HG03159 (cell line): ENCODE measurements around the gene AFAP1.

Source experiments
- ATAC-seq: cut with Tn5 transposase; IDR thresholded peaks from one replicate; pipeline ENCODE4 v1.9.1; 2021; ENCODE audit warnings: mild to moderate bottlenecking, moderate library complexity; ENCODE audit not compliant: unreplicated experiment

Gene AFAP1

GRCh38 chr4:7894677-7895181 is 44.9 kb downstream of the AFAP1 start:
- no peak for ATAC-seq

GRCh38 chr4:7894098-7894676 is 45.5 kb downstream of the AFAP1 start:
- ATAC-seq = no peak

GRCh38 chr4:7893539-7893938 is 46.1 kb downstream of the AFAP1 start:
- no peak for ATAC-seq

GRCh38 chr4:7892212-7893019 is 47.2 kb downstream of the AFAP1 start:
- no peak for ATAC-seq

- no peak for ATAC-seq
These were observed 48.8 kb downstream of the AFAP1 start for GRCh38 chr4:7890635-7891393.

GRCh38 chr4:7887436-7887835 is 52.2 kb downstream of the AFAP1 start:
- no peak for ATAC-seq

- no peak for ATAC-seq
These were observed 53.4 kb downstream of the AFAP1 start for GRCh38 chr4:7886007-7886973.

GRCh38 chr4:7885216-7886006 is 54.2 kb downstream of the AFAP1 start:
- ATAC-seq = no peak

- no peak for ATAC-seq
These were observed 59.0 kb downstream of the AFAP1 start for GRCh38 chr4:7880683-7881082.

- ATAC-seq = no peak
These were observed 60.5 kb downstream of the AFAP1 start for GRCh38 chr4:7879127-7879526.

GRCh38 chr4:7878323-7878722 is 61.3 kb downstream of the AFAP1 start:
- ATAC-seq = no peak

GRCh38 chr4:7877176-7877575 is 62.5 kb downstream of the AFAP1 start:
- ATAC-seq = no peak

- ATAC-seq = no peak
These were observed 63.3 kb downstream of the AFAP1 start for GRCh38 chr4:7876201-7876875.

- ATAC-seq = no peak
These were observed 64.8 kb downstream of the AFAP1 start for GRCh38 chr4:7874838-7875237.

- no peak for ATAC-seq
These were observed 65.8 kb downstream of the AFAP1 start for GRCh38 chr4:7873881-7874280.

- ATAC-seq = no peak
These were observed 67.3 kb downstream of the AFAP1 start for GRCh38 chr4:7872264-7872771.

GRCh38 chr4:7871356-7871755 is 68.3 kb downstream of the AFAP1 start:
- ATAC-seq = no peak

GRCh38 chr4:7868892-7869471 is 70.7 kb downstream of the AFAP1 start:
- ATAC-seq = no peak

GRCh38 chr4:7868436-7868775 is 71.3 kb downstream of the AFAP1 start:
- no peak for ATAC-seq
